Adrenal gland (tissue), 5 donors: ENCODE results near the gene PWWP3B.

Experiments used
- CTCF ChIP-seq, 6 experiments: fragments of 450-650 bp in 4 of 6; fragments of 200-600 bp in 2 of 6; sonication (generic) in 1 of 6; IDR thresholded peaks; 1 replicate in 5 of 6; 2 replicates in 1 of 6; pipeline versions ENCODE4 v1.5.1 to v1.8.0; 2016 to 2021; ENCODE audit warnings: antibody characterized with exemption in 6 of 6, mild to moderate bottlenecking in 2 of 6, moderate library complexity in 1 of 6
- POLR2A ChIP-seq, 2 donors: fragments of 450-650 bp; IDR thresholded peaks; one replicate each; pipeline ENCODE4 v1.6.1; 2017; ENCODE audit warnings: antibody characterized with exemption in 2 of 2, mild to moderate bottlenecking in 2 of 2, moderate library complexity in 1 of 2
- donor health status: DM: no; HTN: no; CAD: no.

- TF ChIP-seq CTCF (IDR thresholded peaks at IDR 0.05): no peak
- TF ChIP-seq POLR2A (IDR thresholded peaks at IDR 0.05): no peak
Measured at GRCh38 chrX:106159861-106160282, 8.2 kb upstream of the PWWP3B start.
